ENCODE measurements around the gene RFK.
"Not testable (repeated sequence)": the region's sequence is repeated elsewhere in the genome, so short reads cannot be mapped to it uniquely, and the experiment has no call there.

RFK gene
- total RNA-seq: 10.1 to 18.5 (median 12.8) reads per million in 3 donors

- Histone ChIP-seq H3K36me3 (ENCODE audit: control insufficient read depth, insufficient read depth, low read length) (no peaks in the 10 kb centered on the region), H3K4me1 (ENCODE audit: control insufficient read depth, insufficient read depth, low read length, poor library complexity, severe bottlenecking) (peaks cover 9% of the 10 kb centered on the region), H3K9me3 (ENCODE audit: control insufficient read depth, low read length) (no peaks in the 10 kb centered on the region), H3K27ac (ENCODE audit: insufficient read depth, low read length, poor library complexity, severe bottlenecking) (peak within 1 kb of the TSS; percentile 79), H3K27me3 (replicated peaks; ENCODE audit: control insufficient read depth, insufficient read depth, low read length, poor library complexity, severe bottlenecking) (no peaks in the 10 kb centered on the region), H3K4me3 (ENCODE audit: insufficient read depth, low read depth, low read length, poor library complexity, severe bottlenecking) (peak within 1 kb of the TSS; percentile 94)
- peak; percentile 83 to 86 (median 85) for DNase-seq
These were observed at the start of gene RFK for GRCh38 chr9:76394195-76394959. RFK (minus strand) TSS chr9:76394426; CDS start chr9:76394171, 255 bp downstream.

DNA sequence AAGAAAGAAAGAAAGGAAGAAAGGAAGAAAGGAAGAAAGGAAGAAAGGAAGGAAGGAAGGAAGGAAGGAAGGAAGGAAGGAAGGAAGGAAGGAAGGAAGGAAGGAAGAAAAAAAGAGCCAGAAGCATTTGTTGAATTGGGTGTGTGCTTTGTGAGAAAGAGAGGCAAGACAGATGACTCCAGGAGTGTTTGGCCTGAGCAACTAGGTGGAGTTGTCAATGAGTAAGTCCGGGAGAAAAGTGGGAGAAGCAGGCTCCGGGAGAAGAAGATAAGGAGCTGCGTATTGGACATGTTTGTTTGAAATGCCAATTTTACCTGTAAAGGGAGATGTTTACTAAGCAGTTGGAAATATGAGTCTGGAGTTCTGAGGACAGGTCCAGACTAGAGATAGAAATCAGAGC, 49.7 kb upstream of the RFK start:
- DNase-seq: no peak
- no peaks in the 10 kb centered on the region for H3K36me3 ChIP-seq (ENCODE audit: control insufficient read depth, insufficient read depth, low read length)
- no peaks in the 10 kb centered on the region for H3K9me3 ChIP-seq (ENCODE audit: control insufficient read depth, low read length)
- H3K27me3 ChIP-seq (replicated peaks; ENCODE audit: control insufficient read depth, insufficient read depth, low read length, poor library complexity, severe bottlenecking): no peaks in the 10 kb centered on the region
- no peak overlapping the region for H3K27ac ChIP-seq (ENCODE audit: insufficient read depth, low read length, poor library complexity, severe bottlenecking)
- H3K4me3 ChIP-seq (ENCODE audit: insufficient read depth, low read depth, low read length, poor library complexity, severe bottlenecking): no peak overlapping the region
- H3K4me1 ChIP-seq (ENCODE audit: control insufficient read depth, insufficient read depth, low read length, poor library complexity, severe bottlenecking): no peaks in the 10 kb centered on the region

DNA sequence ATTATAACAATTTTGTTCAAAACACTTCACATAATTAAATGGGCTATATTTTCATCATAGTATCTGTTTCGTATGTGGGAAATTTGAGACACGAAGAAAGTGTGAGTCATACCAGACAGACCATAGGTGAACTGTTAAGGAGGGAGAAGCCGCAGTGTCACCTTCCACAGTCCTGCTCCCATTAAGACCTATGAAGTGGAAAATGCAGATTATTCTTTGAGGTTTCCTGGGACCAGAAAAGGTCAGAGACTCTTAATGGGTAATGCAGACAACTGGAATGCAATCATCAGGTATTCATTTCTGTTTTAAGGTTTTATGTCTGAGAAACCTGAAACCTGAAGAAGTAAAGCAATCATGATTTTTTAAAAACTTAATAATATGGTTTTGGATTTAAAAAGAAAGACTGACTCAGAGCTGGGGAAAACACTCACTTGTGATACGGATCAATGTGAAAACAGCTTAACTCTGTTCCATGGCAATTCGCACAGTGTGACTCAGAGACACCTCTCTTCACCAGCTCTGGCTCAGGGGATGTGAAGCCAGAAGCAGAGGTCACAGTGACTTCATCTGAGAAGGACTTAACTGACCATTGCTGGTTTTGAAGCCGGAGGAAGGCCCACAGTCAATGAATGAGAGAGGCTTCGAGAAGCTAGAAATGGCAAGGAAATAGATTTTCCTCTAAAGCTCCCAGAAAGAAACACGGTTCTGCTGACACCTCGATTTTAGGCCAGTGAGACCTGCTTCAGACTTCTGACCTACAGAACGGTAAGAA, 47.5 kb upstream of the RFK start:
- no peak overlapping the region for H3K4me3 ChIP-seq (ENCODE audit: insufficient read depth, low read depth, low read length, poor library complexity, severe bottlenecking)
- no peak for DNase-seq
- H3K27me3 ChIP-seq (replicated peaks; ENCODE audit: control insufficient read depth, insufficient read depth, low read length, poor library complexity, severe bottlenecking): no peaks in the 10 kb centered on the region

GRCh38 chr9:76438841-76439588, 44.8 kb upstream of the RFK start:
- DNase-seq: no peak
- H3K4me1 ChIP-seq (ENCODE audit: control insufficient read depth, insufficient read depth, low read length, poor library complexity, severe bottlenecking): no peaks in the 10 kb centered on the region

More for the DNA sequence above, 47.5 kb upstream of the RFK start:
- no peak overlapping the region for H3K27ac ChIP-seq (ENCODE audit: insufficient read depth, low read length, poor library complexity, severe bottlenecking)
- H3K4me1 ChIP-seq (ENCODE audit: control insufficient read depth, insufficient read depth, low read length, poor library complexity, severe bottlenecking): no peaks in the 10 kb centered on the region
- no peaks in the 10 kb centered on the region for H3K36me3 ChIP-seq (ENCODE audit: control insufficient read depth, insufficient read depth, low read length)
- H3K9me3 ChIP-seq (ENCODE audit: control insufficient read depth, low read length): no peaks in the 10 kb centered on the region

DNA sequence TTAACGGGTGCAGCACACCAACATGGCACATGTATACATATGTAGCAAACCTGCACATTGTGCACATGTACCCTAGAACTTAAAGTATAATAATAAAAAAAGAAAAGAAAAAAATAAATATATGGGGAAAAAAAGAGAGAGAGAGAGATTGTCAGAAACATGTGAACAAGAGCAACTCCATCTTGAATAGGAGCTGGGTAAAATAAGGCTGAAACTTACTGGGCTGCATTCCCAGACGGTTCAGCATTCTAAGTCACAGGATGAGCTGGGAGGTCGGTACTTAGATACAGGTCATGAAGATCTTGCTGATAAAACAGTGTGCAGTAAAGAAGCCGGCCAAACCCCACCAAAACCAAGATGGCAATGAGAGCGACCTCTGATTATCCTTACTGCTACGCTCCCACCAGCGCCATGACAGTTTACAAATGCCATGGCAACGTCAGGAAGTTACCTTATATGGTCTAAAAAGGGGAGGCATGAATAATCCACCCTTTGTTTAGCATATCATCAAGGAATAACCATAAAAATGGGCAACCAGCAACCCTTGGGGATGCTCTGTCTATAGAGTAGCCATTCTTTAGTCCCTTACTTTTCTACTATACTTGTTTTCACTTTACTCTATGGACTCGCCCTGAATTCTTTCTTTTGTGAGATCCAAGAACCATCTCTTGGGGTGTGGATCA, 42.9 kb upstream of the RFK start:
- not testable (repeated sequence) for H3K36me3 ChIP-seq (ENCODE audit: control insufficient read depth, insufficient read depth, low read length); DNase-seq; H3K4me3 ChIP-seq (ENCODE audit: insufficient read depth, low read depth, low read length, poor library complexity, severe bottlenecking)

More at GRCh38 chr9:76438841-76439588, 44.8 kb upstream of the RFK start:
- Histone ChIP-seq H3K27me3 (replicated peaks; ENCODE audit: control insufficient read depth, insufficient read depth, low read length, poor library complexity, severe bottlenecking) (no peaks in the 10 kb centered on the region), H3K4me3 (ENCODE audit: insufficient read depth, low read depth, low read length, poor library complexity, severe bottlenecking) (no peak overlapping the region), H3K9me3 (ENCODE audit: control insufficient read depth, low read length) (no peaks in the 10 kb centered on the region), H3K27ac (ENCODE audit: insufficient read depth, low read length, poor library complexity, severe bottlenecking) (no peak overlapping the region), H3K36me3 (ENCODE audit: control insufficient read depth, insufficient read depth, low read length) (no peaks in the 10 kb centered on the region)

DNA sequence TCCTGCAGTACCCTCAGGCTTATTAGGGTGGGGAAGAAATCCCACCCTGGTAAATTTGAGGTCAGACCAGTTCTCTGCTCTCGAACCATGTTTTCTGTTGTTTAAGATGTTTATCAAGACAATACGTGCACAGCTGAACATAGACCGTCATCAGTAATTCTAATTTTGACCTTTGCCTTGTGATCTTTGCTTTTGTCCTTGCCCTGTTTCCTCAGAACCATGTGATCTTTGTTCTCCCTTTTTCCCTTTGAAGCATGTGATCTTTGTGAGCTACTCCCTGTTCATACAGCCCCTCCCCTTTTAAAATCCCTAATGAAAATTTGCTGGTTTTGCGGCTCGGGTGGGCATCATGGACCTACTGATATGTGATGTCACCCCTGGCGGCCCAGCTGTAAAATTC, 40.7 kb upstream of the RFK start:
- not testable (repeated sequence) for H3K36me3 ChIP-seq (ENCODE audit: control insufficient read depth, insufficient read depth, low read length); DNase-seq; H3K27ac ChIP-seq (ENCODE audit: insufficient read depth, low read length, poor library complexity, severe bottlenecking); H3K27me3 ChIP-seq (replicated peaks; ENCODE audit: control insufficient read depth, insufficient read depth, low read length, poor library complexity, severe bottlenecking); H3K9me3 ChIP-seq (ENCODE audit: control insufficient read depth, low read length); H3K4me3 ChIP-seq (ENCODE audit: insufficient read depth, low read depth, low read length, poor library complexity, severe bottlenecking); H3K4me1 ChIP-seq (ENCODE audit: control insufficient read depth, insufficient read depth, low read length, poor library complexity, severe bottlenecking)

More for the DNA sequence above, 42.9 kb upstream of the RFK start:
- not testable (repeated sequence) for H3K9me3 ChIP-seq (ENCODE audit: control insufficient read depth, low read length); H3K27me3 ChIP-seq (replicated peaks; ENCODE audit: control insufficient read depth, insufficient read depth, low read length, poor library complexity, severe bottlenecking); H3K4me1 ChIP-seq (ENCODE audit: control insufficient read depth, insufficient read depth, low read length, poor library complexity, severe bottlenecking); H3K27ac ChIP-seq (ENCODE audit: insufficient read depth, low read length, poor library complexity, severe bottlenecking)

DNA sequence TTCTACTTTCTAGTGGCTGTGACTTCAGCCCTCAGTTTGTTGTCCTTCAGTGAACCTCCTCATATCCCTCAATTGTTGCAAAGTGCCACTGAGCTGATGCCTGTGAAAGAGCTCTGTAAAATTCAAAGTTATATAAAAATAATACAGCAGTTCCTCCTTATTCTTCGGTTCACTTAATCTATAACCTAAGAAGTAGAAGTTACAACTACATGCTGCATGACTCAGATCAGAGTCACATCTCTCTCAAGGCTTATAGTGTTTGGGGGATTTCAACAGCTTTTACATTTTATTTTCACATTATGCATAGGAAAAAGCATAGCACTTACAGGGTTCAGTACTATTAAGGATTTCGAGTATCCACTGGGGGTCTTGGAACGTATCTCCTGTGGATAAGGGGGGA, 39.6 kb upstream of the RFK start:
- Histone ChIP-seq H3K4me3 (ENCODE audit: insufficient read depth, low read depth, low read length, poor library complexity, severe bottlenecking) (no peak overlapping the region), H3K27me3 (replicated peaks; ENCODE audit: control insufficient read depth, insufficient read depth, low read length, poor library complexity, severe bottlenecking) (no peaks in the 10 kb centered on the region), H3K27ac (ENCODE audit: insufficient read depth, low read length, poor library complexity, severe bottlenecking) (no peak overlapping the region), H3K4me1 (ENCODE audit: control insufficient read depth, insufficient read depth, low read length, poor library complexity, severe bottlenecking) (no peaks in the 10 kb centered on the region), H3K36me3 (ENCODE audit: control insufficient read depth, insufficient read depth, low read length) (no peaks in the 10 kb centered on the region), H3K9me3 (ENCODE audit: control insufficient read depth, low read length) (no peaks in the 10 kb centered on the region)
- DNase-seq: no peak

GRCh38 chr9:76433406-76433805, 39.2 kb upstream of the RFK start:
- Histone ChIP-seq H3K27me3 (replicated peaks; ENCODE audit: control insufficient read depth, insufficient read depth, low read length, poor library complexity, severe bottlenecking) (no peaks in the 10 kb centered on the region), H3K9me3 (ENCODE audit: control insufficient read depth, low read length) (no peaks in the 10 kb centered on the region), H3K27ac (ENCODE audit: insufficient read depth, low read length, poor library complexity, severe bottlenecking) (no peak overlapping the region), H3K36me3 (ENCODE audit: control insufficient read depth, insufficient read depth, low read length) (no peaks in the 10 kb centered on the region), H3K4me3 (ENCODE audit: insufficient read depth, low read depth, low read length, poor library complexity, severe bottlenecking) (no peak overlapping the region), H3K4me1 (ENCODE audit: control insufficient read depth, insufficient read depth, low read length, poor library complexity, severe bottlenecking) (no peaks in the 10 kb centered on the region)
- DNase-seq: no peak

DNA sequence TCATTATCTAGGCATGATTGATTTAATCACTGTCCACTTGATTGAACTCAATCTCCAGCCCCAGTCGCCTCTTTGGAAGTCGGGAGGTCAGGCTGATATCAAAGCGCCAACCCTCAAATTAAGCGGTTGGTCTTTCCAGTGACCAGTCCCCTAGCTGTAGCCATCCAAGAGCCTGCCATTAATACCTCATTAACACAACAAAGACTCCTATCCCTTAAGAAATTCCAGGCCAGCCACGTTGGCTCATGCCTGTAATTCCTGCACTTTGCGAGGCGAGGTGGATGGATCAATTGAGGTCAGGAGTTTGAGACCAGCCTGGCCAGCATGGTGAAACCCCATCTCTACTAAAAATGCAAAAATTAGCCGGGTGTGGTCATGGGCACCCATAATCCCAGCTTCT, 37.4 kb upstream of the RFK start:
- Histone ChIP-seq H3K9me3 (ENCODE audit: control insufficient read depth, low read length) (no peaks in the 10 kb centered on the region), H3K27ac (ENCODE audit: insufficient read depth, low read length, poor library complexity, severe bottlenecking) (no peak overlapping the region), H3K4me3 (ENCODE audit: insufficient read depth, low read depth, low read length, poor library complexity, severe bottlenecking) (no peak overlapping the region), H3K4me1 (ENCODE audit: control insufficient read depth, insufficient read depth, low read length, poor library complexity, severe bottlenecking) (no peaks in the 10 kb centered on the region), H3K27me3 (replicated peaks; ENCODE audit: control insufficient read depth, insufficient read depth, low read length, poor library complexity, severe bottlenecking) (no peaks in the 10 kb centered on the region), H3K36me3 (ENCODE audit: control insufficient read depth, insufficient read depth, low read length) (no peaks in the 10 kb centered on the region)
- DNase-seq: no peak
